MM.1S (cell line): Measurements from ENCODE around the gene SP6.

Experiments used
- DNase-seq: peaks from one replicate; pipeline ENCODE4 v3.0.0-alpha.2; 2015
- H2AFZ ChIP-seq: fragments of 300-600 bp; sonication (generic); 2 replicates; pipeline ENCODE4 v1.6.0; 2016; ENCODE audit warnings: antibody characterized with exemption, low read length
- H3F3A ChIP-seq: fragments of 300-600 bp; sonication (generic); 2 replicates; pipeline ENCODE4 v1.6.1; 2016; ENCODE audit warnings: mild to moderate bottlenecking, antibody characterized with exemption, low read length, moderate library complexity, mixed read lengths; ENCODE audit not compliant: insufficient read depth
- H3K27ac ChIP-seq: fragments of 300-600 bp; sonication (generic); 2 replicates; pipeline ENCODE4 v1.5.1; 2016; ENCODE audit warnings: mild to moderate bottlenecking, low read length
- H3K27me3 ChIP-seq: fragments of 300-600 bp; sonication (generic); replicated peaks from 2 replicates; pipeline ENCODE4 v1.6.0; 2016; ENCODE audit warnings: low read length; ENCODE audit not compliant: insufficient read depth
- H3K36me3 ChIP-seq: fragments of 300-600 bp; sonication (generic); replicated peaks from 2 replicates; pipeline ENCODE4 v1.6.1; 2016; ENCODE audit warnings: mild to moderate bottlenecking, low read length, mixed read lengths; ENCODE audit not compliant: insufficient read depth
- H3K4me1 ChIP-seq: fragments of 300-600 bp; sonication (generic); 2 replicates; pipeline ENCODE4 v1.6.1; 2016; ENCODE audit warnings: low read length, mixed read lengths
- H3K4me2 ChIP-seq: fragments of 300-600 bp; sonication (generic); 2 replicates; pipeline ENCODE4 v1.6.0; 2016; ENCODE audit warnings: low read depth, low read length
- H3K4me3 ChIP-seq: fragments of 300-600 bp; sonication (generic); 2 replicates; pipeline ENCODE4 v1.5.1; 2016; ENCODE audit warnings: low read length, mixed read lengths
- H3K79me2 ChIP-seq: fragments of 300-600 bp; sonication (generic); 2 replicates; pipeline ENCODE4 v1.6.1; 2016; ENCODE audit warnings: mixed run types, low read length, mixed read lengths
- H3K9ac ChIP-seq: fragments of 300-600 bp; sonication (generic); 2 replicates; pipeline ENCODE4 v1.6.1; 2016; ENCODE audit warnings: low read length, mixed read lengths
- H3K9me2 ChIP-seq: fragments of 300-600 bp; sonication (generic); replicated peaks from 2 replicates; pipeline ENCODE4 v1.6.1; 2016; ENCODE audit warnings: mild to moderate bottlenecking, low read length, mixed read lengths; ENCODE audit not compliant: insufficient read depth
- H3K9me3 ChIP-seq: fragments of 300-600 bp; sonication (generic); replicated peaks from 2 replicates; pipeline ENCODE4 v1.6.1; 2016; ENCODE audit warnings: mild to moderate bottlenecking, low read length, mixed read lengths; ENCODE audit not compliant: insufficient read depth
- H4K20me1 ChIP-seq: fragments of 300-600 bp; sonication (generic); 2 replicates; pipeline ENCODE4 v1.6.1; 2016; ENCODE audit warnings: mild to moderate bottlenecking, low read length, moderate library complexity, mixed read lengths; ENCODE audit not compliant: insufficient read depth
- CTCF ChIP-seq: fragments of 300-600 bp; sonication (generic); IDR thresholded peaks from 2 replicates; pipeline ENCODE4 v1.5.1; 2016; ENCODE audit warnings: antibody characterized with exemption, low read length, mixed read lengths
- EZH2 ChIP-seq: fragments of 300-600 bp; sonication (generic); optimal IDR thresholded peaks from 2 replicates; pipeline ENCODE3; 2017; ENCODE audit warnings: low read depth, mild to moderate bottlenecking, antibody characterized with exemption, low read length, mixed read lengths
- EZH2phosphoT487 ChIP-seq: fragments of 300-600 bp; sonication (generic); IDR thresholded peaks from 2 replicates; pipeline ENCODE4 v1.6.1; 2018; ENCODE audit warnings: antibody characterized with exemption, low read length

The SP6 gene

GRCh38 chr17:47897561-47897960 lies 46.6 kb upstream of the SP6 start:
- no peak for DNase-seq
- TF ChIP-seq EZH2phosphoT487 (no peak), CTCF (no peak), EZH2 (no peak)
- Histone ChIP-seq H3K9ac (peak overlapping the region; percentile 87; the same call in 1 of the 2 replicates), H3K4me3 (peak overlapping the region; percentile 94; the same call in 1 of the 2 replicates), H3K79me2 (peaks cover 59% of the 10 kb centered on the region), H4K20me1 (no peaks in the 10 kb centered on the region), H2AFZ (no peak overlapping the region), H3K27me3 (no peaks in the 10 kb centered on the region), H3K4me2 (peak overlapping the region; percentile 84), H3K9me2 (no peaks in the 10 kb centered on the region), H3K36me3 (no peaks in the 10 kb centered on the region), H3K4me1 (peaks cover 24% of the 10 kb centered on the region), H3K27ac (no peak overlapping the region), H3K9me3 (no peaks in the 10 kb centered on the region), H3F3A (peaks cover 6% of the 10 kb centered on the region; the same call in 1 of the 2 replicates)

GRCh38 chr17:47896672-47897490 lies 45.9 kb upstream of the SP6 start:
- Histone ChIP-seq H3K4me2 (peak overlapping the region; percentile 84), H3K79me2 (peaks cover 54% of the 10 kb centered on the region), H3K4me3 (peak overlapping the region; percentile 94), H4K20me1 (no peaks in the 10 kb centered on the region), H3F3A (peaks cover 6% of the 10 kb centered on the region; the same call in 1 of the 2 replicates), H3K9ac (peak overlapping the region; percentile 87), H3K36me3 (no peaks in the 10 kb centered on the region), H3K4me1 (peaks cover 26% of the 10 kb centered on the region), H3K9me3 (no peaks in the 10 kb centered on the region), H3K27ac (peak overlapping the region; percentile 64; the same call in 1 of the 2 replicates), H3K9me2 (no peaks in the 10 kb centered on the region), H2AFZ (peak overlapping the region; percentile 76), H3K27me3 (no peaks in the 10 kb centered on the region)
- no peak for DNase-seq
- TF ChIP-seq EZH2 = no peak
- no peak for TF ChIP-seq EZH2phosphoT487
- no peak for TF ChIP-seq CTCF

- Histone ChIP-seq H3K9ac (peak within 1 kb of the TSS; percentile 87), H3F3A (peaks cover 10% of the 10 kb centered on the region; the same call in 1 of the 2 replicates), H3K4me2 (peak within 1 kb of the TSS; percentile 84), H3K4me3 (peak within 1 kb of the TSS; percentile 94), H4K20me1 (no peaks in the 10 kb centered on the region), H3K27me3 (no peaks in the 10 kb centered on the region), H3K79me2 (peaks cover 48% of the 10 kb centered on the region), H3K4me1 (peaks cover 32% of the 10 kb centered on the region), H3K36me3 (no peaks in the 10 kb centered on the region), H3K9me3 (no peaks in the 10 kb centered on the region), H3K9me2 (no peaks in the 10 kb centered on the region), H2AFZ (peak within 1 kb of the TSS; percentile 76), H3K27ac (peak within 1 kb of the TSS; percentile 64)
- TF ChIP-seq EZH2phosphoT487 (no peak), CTCF (no peak), EZH2 (no peak)
- DNase-seq = peak; percentile 100
These were observed 45.1 kb upstream of the SP6 start, which contains the start of gene SP2 for GRCh38 chr17:47895856-47896671. TSS of gene SP2 (plus strand) at chr17:47896236. CDS start at chr17:47896287, 51 bp downstream.
